GM12878 (cell line): ENCODE data around the gene PLEKHG4B. TPM values are rescaled to one million over a fixed set of nuclear protein-coding genes. Genes with fewer than 3 reads are reported as not detected.

Source experiments
- ATAC-seq: fragments of 200-7000 bp; cut with Tn5 transposase; 3 replicates; pipeline ENCODE4 v1.9.1; 2020; ENCODE audit warnings: mild to moderate bottlenecking, moderate library complexity
- BruUV-seq: library from RNA; stranded (reverse); fragments of 400-500 nt; replicated peaks from 2 replicates; lab custom pipeline; 2021; lab: Mats Ljungman, UMichigan
- CTCF ChIA-PET: fragments of 300-600 bp; sonication (Branson Sonifier 250); formaldehyde crosslinking; extraction: SDS; loops from one replicate; lab custom pipeline; 2021; ENCODE audit warnings: inconsistent platforms; lab: Yijun Ruan, JAX
- POLR2A ChIA-PET: fragments of 350-600 bp; formaldehyde crosslinking; extraction: SDS; loops from one replicate; lab custom pipeline; 2021; ENCODE audit warnings: inconsistent platforms; lab: Charles Lee
- RAD21 ChIA-PET: fragments of 300-600 bp; sonication (Branson Sonifier 250); formaldehyde crosslinking; loops from one replicate; lab custom pipeline; 2023; ENCODE audit warnings: antibody characterized with exemption; ENCODE audit not compliant: unreplicated experiment; lab: Charles Lee
- SMC1A ChIA-PET: fragments of 300-600 bp; sonication (Branson Sonifier 250); formaldehyde crosslinking; loops from one replicate; lab custom pipeline; 2023; ENCODE audit not compliant: unreplicated experiment, uncharacterized antibody; lab: Charles Lee
- DNase-seq: peaks from one replicate; pipeline ENCODE4 v3.0.0-alpha.2; 2011; ENCODE audit warnings: low read depth, low spot score
- FAIRE-seq: peaks from 3 replicates; lab custom pipeline; 2011; peaks lifted over from hg19 to GRCh38; lab: Jason Lieb, UNC
- H2AFZ ChIP-seq: 2 replicates; pipeline ENCODE4 v1.6.0; 2011; ENCODE audit warnings: low read depth, low read length, control low read depth; ENCODE audit not compliant: control insufficient read depth
- H3K27ac ChIP-seq: 2 replicates; pipeline ENCODE4 v1.5.1; 2011; ENCODE audit warnings: control low read depth; ENCODE audit not compliant: control insufficient read depth, insufficient read depth
- H3K27me3 ChIP-seq, 2 experiments: replicated peaks in 1 of 2; 2 replicates each; pipeline versions ENCODE4 v1.6.0 to v1.6.1; 2011; ENCODE audit warnings: low read length in 1 of 2; ENCODE audit not compliant: control insufficient read depth in 2 of 2, insufficient read depth in 2 of 2
- H3K36me3 ChIP-seq, 2 experiments: 2 replicates each; pipeline ENCODE4 v1.5.1; 2011; ENCODE audit warnings: low read length in 1 of 2; ENCODE audit not compliant: control insufficient read depth in 2 of 2, insufficient read depth in 2 of 2
- H3K4me1 ChIP-seq: 2 replicates; pipeline ENCODE4 v1.6.1; 2011; ENCODE audit warnings: mild to moderate bottlenecking, low read length, moderate library complexity, mixed read lengths; ENCODE audit not compliant: control insufficient read depth, insufficient read depth
- H3K4me2 ChIP-seq: 2 replicates; pipeline ENCODE4 v1.6.0; 2011; ENCODE audit warnings: control low read depth; ENCODE audit not compliant: control insufficient read depth, insufficient read depth
- H3K4me3 ChIP-seq: fragments of 200-600 bp; sonication (generic); 2 replicates; pipeline ENCODE4 v1.5.1; 2016
- H3K79me2 ChIP-seq: 2 replicates; pipeline ENCODE4 v1.6.0; 2011; ENCODE audit warnings: low read length; ENCODE audit not compliant: control insufficient read depth, insufficient read depth
- H3K9ac ChIP-seq: 2 replicates; pipeline ENCODE4 v1.8.0; 2011; ENCODE audit warnings: low read length, control low read depth, mixed read lengths; ENCODE audit not compliant: control insufficient read depth, insufficient read depth
- H3K9me3 ChIP-seq: replicated peaks from 3 replicates; pipeline ENCODE4 v1.5.1; 2011; ENCODE audit warnings: mild to moderate bottlenecking, low read length; ENCODE audit not compliant: control insufficient read depth, insufficient read depth
- H4K20me1 ChIP-seq: 2 replicates; pipeline ENCODE4 v1.6.0; 2011; ENCODE audit not compliant: control insufficient read depth, insufficient read depth
- ATF2 ChIP-seq: IDR thresholded peaks from 2 replicates; pipeline ENCODE4 v1.6.1; 2012; ENCODE audit warnings: low read length, inconsistent platforms
- CBX3 ChIP-seq: fragments of 200-600 bp; sonication (generic); IDR thresholded peaks from 2 replicates; pipeline ENCODE4 v1.6.1; 2016; ENCODE audit warnings: low read depth, borderline replicate concordance
- NR2C1 ChIP-seq: fragments of 450-650 bp; IDR thresholded peaks from 2 replicates; pipeline ENCODE4 v1.6.1; 2017; ENCODE audit warnings: antibody characterized with exemption, mild to moderate bottlenecking, moderate library complexity
- SMARCA5 ChIP-seq: fragments of 450-650 bp; IDR thresholded peaks from 2 replicates; pipeline ENCODE4 v1.6.1; 2017; ENCODE audit warnings: mild to moderate bottlenecking
- ZZZ3 ChIP-seq: IDR thresholded peaks from 2 replicates; pipeline ENCODE4 v1.6.1; 2011; ENCODE audit warnings: low read depth; ENCODE audit not compliant: control insufficient read depth, insufficient read length
- WGBS: methylation state at CpG from one replicate; pipeline ENCODE4 v1.1.6; 2016; ENCODE audit warnings: low lambda C conversion rate; ENCODE audit not compliant: insufficient replicate concordance, insufficient coverage; ENCODE audit errors: missing lambda C conversion rate; 5-methylcytosine and 5-hydroxymethylcytosine counted together
- in situ Hi-C: fragments of 300-500 bp; cut with MboI; formaldehyde crosslinking; loops from 9 replicates; pipeline ENCODE4 v1.14.3; 2018; ENCODE audit warnings: mixed read lengths
- intact Hi-C: fragments of 100-400 bp; cut with micrococcal nuclease; formaldehyde crosslinking; loops from one replicate; pipeline ENCODE4 v1.14.2; 2022; ENCODE audit not compliant: unreplicated experiment
- polyA plus RNA-seq, 11 experiments: library from polyadenylated mRNA; depleted of rRNA in 4 of 11; unstranded in 6 of 11; stranded (reverse) in 5 of 11; fragments of >200 nt; fragmentation: Nextera tagmentation in 4 of 11; fragmentation: Illumina TruSeq in 1 of 11; extraction: Ambion mirVana in 4 of 11; extraction: Trizol in 1 of 11; gene quantifications; 1 replicate in 1 of 11; 2 replicates in 10 of 11; pipeline versions ENCODE4 v1.2.1 to v1.2.3, GENCODE V29; 2011 to 2016; ENCODE audit warnings: inconsistent platforms in 2 of 11, missing spikeins in 2 of 11, low read depth in 1 of 11
- total RNA-seq, 4 experiments: library from RNA; depleted of rRNA in 3 of 4; stranded (reverse); fragments of >200 nt in 3 of 4; fragmentation: Illumina TruSeq in 1 of 4; extraction: Trizol in 1 of 4; gene quantifications; 2 replicates each; pipeline versions ENCODE4 v1.2.1 to v1.2.3, GENCODE V29; 2013 to 2021
- TF ChIP-seq, protein P1 (sequence below): fragments of 450-650 bp; formaldehyde crosslinking; IDR thresholded peaks from 2 replicates; pipeline ENCODE4 v1.4.0; 2020; ENCODE audit warnings: mild to moderate bottlenecking, moderate library complexity
- TF ChIP-seq, protein P2 (sequence below): IDR thresholded peaks from 2 replicates; pipeline ENCODE4 v1.6.1; 2011; ENCODE audit warnings: borderline replicate concordance, low read depth, mild to moderate bottlenecking, moderate library complexity, low read length; ENCODE audit not compliant: insufficient read depth, poor library complexity, severe bottlenecking

Gene PLEKHG4B
- total and polyA plus RNA-seq, 10 of the 15 experiments (the other 5 are each of a cell fraction or from before 2014, with no cell fraction given): under 0.01 to 0.05 (median 0.01) TPM; not detected in 6

GRCh38 chr5:163338-163620 is 71.3 kb downstream of the PLEKHG4B start:
- Histone ChIP-seq H3K9me3 (no peaks in the 10 kb centered on the region; the same call in 2 of the 3 replicates), H3K27me3 (no peaks in the 10 kb centered on the region), H3K79me2 (no peaks in the 10 kb centered on the region), H3K9ac (no peak overlapping the region), H3K36me3 (no peaks in the 10 kb centered on the region), H4K20me1 (no peaks in the 10 kb centered on the region), H3K4me1 (no peaks in the 10 kb centered on the region), H3K4me3 (no peak overlapping the region), H3K4me2 (no peak overlapping the region), H2AFZ (no peak overlapping the region), H3K27ac (no peak overlapping the region)
- 39% methylated on average over 7 of the region's 7 CpGs for WGBS
- RAD21 ChIA-PET: no interaction called here
- no peak for DNase-seq
- TF ChIP-seq SMARCA5: no peak
- TF ChIP-seq, protein P1, sequence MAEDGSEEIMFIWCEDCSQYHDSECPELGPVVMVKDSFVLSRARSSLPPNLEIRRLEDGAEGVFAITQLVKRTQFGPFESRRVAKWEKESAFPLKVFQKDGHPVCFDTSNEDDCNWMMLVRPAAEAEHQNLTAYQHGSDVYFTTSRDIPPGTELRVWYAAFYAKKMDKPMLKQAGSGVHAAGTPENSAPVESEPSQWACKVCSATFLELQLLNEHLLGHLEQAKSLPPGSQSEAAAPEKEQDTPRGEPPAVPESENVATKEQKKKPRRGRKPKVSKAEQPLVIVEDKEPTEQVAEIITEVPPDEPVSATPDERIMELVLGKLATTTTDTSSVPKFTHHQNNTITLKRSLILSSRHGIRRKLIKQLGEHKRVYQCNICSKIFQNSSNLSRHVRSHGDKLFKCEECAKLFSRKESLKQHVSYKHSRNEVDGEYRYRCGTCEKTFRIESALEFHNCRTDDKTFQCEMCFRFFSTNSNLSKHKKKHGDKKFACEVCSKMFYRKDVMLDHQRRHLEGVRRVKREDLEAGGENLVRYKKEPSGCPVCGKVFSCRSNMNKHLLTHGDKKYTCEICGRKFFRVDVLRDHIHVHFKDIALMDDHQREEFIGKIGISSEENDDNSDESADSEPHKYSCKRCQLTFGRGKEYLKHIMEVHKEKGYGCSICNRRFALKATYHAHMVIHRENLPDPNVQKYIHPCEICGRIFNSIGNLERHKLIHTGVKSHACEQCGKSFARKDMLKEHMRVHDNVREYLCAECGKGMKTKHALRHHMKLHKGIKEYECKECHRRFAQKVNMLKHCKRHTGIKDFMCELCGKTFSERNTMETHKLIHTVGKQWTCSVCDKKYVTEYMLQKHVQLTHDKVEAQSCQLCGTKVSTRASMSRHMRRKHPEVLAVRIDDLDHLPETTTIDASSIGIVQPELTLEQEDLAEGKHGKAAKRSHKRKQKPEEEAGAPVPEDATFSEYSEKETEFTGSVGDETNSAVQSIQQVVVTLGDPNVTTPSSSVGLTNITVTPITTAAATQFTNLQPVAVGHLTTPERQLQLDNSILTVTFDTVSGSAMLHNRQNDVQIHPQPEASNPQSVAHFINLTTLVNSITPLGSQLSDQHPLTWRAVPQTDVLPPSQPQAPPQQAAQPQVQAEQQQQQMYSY: no peak
- TF ChIP-seq ZZZ3: no peak
- no peak for TF ChIP-seq ATF2
- TF ChIP-seq NR2C1: no peak
- TF ChIP-seq, protein P2, sequence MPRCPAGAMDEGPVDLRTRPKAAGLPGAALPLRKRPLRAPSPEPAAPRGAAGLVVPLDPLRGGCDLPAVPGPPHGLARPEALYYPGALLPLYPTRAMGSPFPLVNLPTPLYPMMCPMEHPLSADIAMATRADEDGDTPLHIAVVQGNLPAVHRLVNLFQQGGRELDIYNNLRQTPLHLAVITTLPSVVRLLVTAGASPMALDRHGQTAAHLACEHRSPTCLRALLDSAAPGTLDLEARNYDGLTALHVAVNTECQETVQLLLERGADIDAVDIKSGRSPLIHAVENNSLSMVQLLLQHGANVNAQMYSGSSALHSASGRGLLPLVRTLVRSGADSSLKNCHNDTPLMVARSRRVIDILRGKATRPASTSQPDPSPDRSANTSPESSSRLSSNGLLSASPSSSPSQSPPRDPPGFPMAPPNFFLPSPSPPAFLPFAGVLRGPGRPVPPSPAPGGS: no peak
- TF ChIP-seq CBX3: no peak
- no peak for FAIRE-seq
- CTCF ChIA-PET: no interaction called here
- POLR2A ChIA-PET: no interaction called here
- intact Hi-C loops: no loop called here
- no peak for ATAC-seq
- no TSS peak for BruUV-seq
- SMC1A ChIA-PET: no interaction called here
- in situ Hi-C loops: no loop called here
